ENCODE results near the gene MDGA2. TPM values are rescaled to one million over a fixed set of nuclear protein-coding genes. Genes with fewer than 3 reads are reported as not detected.

The MDGA2 gene
- total RNA-seq, 2 donors from 2014 or later: not detected

DNA sequence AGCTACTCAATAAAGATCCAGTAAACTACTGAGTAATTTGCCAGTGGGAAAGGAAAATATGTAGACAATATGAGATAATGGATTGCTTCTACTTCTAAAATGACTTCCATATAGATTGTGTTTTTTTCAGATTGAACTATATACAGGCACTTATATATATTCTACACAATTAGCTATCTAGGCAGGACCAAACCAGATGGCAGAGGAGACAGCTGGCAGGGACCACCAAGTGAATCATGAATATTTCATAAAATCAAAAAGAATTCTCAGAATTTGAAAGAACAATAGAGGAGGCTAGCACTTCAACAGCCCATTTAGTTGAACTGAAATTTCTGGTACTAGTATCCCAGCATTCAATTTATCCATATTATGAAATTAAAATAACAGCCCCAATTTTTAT lies 685.8 kb downstream of the MDGA2 start:
- TF ChIP-seq, protein P1, sequence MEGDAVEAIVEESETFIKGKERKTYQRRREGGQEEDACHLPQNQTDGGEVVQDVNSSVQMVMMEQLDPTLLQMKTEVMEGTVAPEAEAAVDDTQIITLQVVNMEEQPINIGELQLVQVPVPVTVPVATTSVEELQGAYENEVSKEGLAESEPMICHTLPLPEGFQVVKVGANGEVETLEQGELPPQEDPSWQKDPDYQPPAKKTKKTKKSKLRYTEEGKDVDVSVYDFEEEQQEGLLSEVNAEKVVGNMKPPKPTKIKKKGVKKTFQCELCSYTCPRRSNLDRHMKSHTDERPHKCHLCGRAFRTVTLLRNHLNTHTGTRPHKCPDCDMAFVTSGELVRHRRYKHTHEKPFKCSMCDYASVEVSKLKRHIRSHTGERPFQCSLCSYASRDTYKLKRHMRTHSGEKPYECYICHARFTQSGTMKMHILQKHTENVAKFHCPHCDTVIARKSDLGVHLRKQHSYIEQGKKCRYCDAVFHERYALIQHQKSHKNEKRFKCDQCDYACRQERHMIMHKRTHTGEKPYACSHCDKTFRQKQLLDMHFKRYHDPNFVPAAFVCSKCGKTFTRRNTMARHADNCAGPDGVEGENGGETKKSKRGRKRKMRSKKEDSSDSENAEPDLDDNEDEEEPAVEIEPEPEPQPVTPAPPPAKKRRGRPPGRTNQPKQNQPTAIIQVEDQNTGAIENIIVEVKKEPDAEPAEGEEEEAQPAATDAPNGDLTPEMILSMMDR (IDR thresholded peaks at IDR 0.05): no peak
- no peaks in the 10 kb centered on the region for H3K9me3 ChIP-seq
- DNase-seq: no peak
- intact Hi-C loops (cut with DNase I): no loop called here
- H3K4me1 ChIP-seq: no peaks in the 10 kb centered on the region
- H3K27ac ChIP-seq: no peak overlapping the region
- H3K9ac ChIP-seq (ENCODE audit: low read depth in 2 of 2, low read length in 2 of 2): no peak overlapping the region
- no peak overlapping the region for H3K4me3 ChIP-seq
- no peaks in the 10 kb centered on the region for H3K36me3 ChIP-seq
- no peaks in the 10 kb centered on the region for H3K27me3 ChIP-seq

DNA sequence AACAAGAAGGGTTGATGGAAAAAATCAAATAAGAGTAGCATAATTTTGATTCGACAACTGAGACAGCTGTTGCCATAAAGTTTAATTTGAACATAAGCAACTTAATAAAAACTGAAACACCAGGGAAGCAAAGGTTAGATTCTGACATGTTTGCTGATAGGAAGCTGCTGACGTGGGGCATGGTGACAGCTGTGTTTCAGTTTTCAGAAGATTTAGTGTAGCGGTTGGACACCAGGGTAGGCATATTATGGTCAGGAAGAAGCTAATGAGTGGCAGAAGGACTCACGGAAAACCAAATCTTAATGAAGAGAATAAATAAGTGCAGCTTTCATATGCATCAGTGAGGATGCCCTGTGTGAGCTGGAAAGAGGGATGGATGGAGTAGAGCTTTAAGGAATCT lies 687.1 kb downstream of the MDGA2 start:
- DNase-seq: no peak
- H3K27me3 ChIP-seq: no peaks in the 10 kb centered on the region
- H3K36me3 ChIP-seq: no peaks in the 10 kb centered on the region
- H3K4me1 ChIP-seq: no peaks in the 10 kb centered on the region
- no peak overlapping the region for H3K9ac ChIP-seq (ENCODE audit: low read depth in 2 of 2, low read length in 2 of 2)
- H3K27ac ChIP-seq: no peak overlapping the region
- intact Hi-C loops (cut with DNase I): no loop called here
- H3K4me3 ChIP-seq: no peak overlapping the region
- TF ChIP-seq, protein P1 (IDR thresholded peaks at IDR 0.05): no peak
- H3K9me3 ChIP-seq: no peaks in the 10 kb centered on the region

DNA sequence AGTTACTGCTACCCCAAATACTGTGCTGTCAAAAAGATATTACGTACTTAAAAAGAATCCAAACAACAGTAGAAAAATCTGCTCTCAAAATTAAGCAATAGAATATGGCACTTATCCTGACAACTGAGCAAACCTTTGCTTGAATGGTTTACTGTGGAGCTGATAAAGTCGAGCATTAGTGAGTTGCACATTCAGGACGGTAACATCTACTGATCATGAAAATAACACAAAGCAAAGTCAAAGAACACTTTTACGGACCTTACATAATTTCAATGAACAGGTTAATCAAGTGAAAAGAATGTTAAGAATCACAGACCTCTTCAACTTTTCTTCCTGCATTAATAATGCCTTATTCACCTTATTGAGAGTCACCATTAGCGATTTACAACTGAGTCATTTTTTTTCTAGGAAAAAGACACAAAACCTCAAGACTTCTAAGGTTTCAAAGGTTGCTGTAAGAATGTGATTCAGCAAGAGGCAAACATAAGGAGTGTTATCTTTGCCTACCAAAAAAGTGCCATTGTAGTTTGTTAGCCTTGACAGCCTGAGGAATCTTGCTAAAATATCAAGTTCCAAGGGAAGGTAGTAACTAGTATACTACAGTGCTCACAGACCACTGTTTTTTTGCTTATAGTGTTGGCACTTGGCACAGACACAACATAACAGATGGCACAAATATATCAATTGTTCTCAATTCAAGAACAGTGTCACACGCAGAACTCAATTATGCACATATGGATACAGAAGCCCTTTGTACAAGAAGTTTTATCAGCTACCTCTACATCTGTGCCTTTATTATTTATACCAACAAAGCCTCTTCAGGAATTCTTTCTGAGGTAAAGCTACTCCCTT lies 689.6 kb downstream of the MDGA2 start:
- Histone ChIP-seq H3K27me3 (no peaks in the 10 kb centered on the region), H3K9me3 (no peaks in the 10 kb centered on the region), H3K36me3 (no peaks in the 10 kb centered on the region), H3K4me3 (no peak overlapping the region), H3K9ac (ENCODE audit: low read depth in 2 of 2, low read length in 2 of 2) (no peak overlapping the region), H3K27ac (no peak overlapping the region), H3K4me1 (no peaks in the 10 kb centered on the region)
- intact Hi-C loops (cut with DNase I): no loop called here
- no peak for DNase-seq
- TF ChIP-seq, protein P1 (IDR thresholded peaks at IDR 0.05): no peak

DNA sequence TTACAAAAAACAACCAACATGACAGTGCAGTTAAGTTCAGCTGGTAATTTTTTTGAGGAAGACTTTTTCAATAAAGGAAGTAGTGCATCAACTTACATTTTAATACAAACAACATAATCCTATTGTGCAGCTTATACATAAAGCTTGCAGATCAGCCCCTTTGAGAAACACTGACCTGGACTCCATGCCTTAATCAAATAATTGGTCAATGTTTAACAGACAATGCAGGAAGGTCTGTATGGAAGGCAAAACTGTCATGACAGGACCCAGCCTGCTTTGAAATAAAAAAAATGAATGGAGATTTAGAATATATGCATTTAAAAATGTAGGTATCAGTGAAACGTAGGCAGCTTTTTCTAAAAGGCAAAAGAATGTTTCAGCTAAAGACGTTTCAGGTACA lies 702.1 kb downstream of the MDGA2 start:
- no peaks in the 10 kb centered on the region for H3K4me1 ChIP-seq
- no peaks in the 10 kb centered on the region for H3K9me3 ChIP-seq
- no peaks in the 10 kb centered on the region for H3K27me3 ChIP-seq
- H3K4me3 ChIP-seq: no peak overlapping the region
- no peak overlapping the region for H3K9ac ChIP-seq (ENCODE audit: low read depth in 2 of 2, low read length in 2 of 2)
- intact Hi-C loops (cut with DNase I): no loop called here
- no peak for DNase-seq
- no peaks in the 10 kb centered on the region for H3K36me3 ChIP-seq
- TF ChIP-seq, protein P1 (IDR thresholded peaks at IDR 0.05): no peak
- H3K27ac ChIP-seq: no peak overlapping the region

DNA sequence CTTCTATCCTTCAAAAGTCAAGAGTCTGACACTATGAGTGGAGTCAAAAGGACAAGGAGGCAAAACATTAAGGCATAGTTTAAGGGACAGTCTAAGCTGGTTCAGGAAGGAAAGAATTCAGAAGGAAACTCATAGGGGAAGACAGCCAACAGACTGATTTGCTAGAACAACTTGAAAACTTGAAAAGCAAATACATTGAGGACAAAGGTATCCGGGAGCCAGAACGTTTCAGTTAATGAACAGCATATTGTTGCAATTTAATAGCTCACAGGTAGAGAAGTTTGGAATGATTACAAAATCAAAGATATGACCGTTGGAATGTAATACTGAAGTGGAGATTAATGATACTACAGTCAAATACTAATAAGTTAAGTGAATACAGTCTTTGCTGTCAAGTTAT lies 711.0 kb downstream of the MDGA2 start:
- no peak overlapping the region for H3K27ac ChIP-seq
- H3K36me3 ChIP-seq: no peaks in the 10 kb centered on the region
- TF ChIP-seq, protein P1 (IDR thresholded peaks at IDR 0.05): no peak
- no peak for DNase-seq
- H3K9me3 ChIP-seq: no peaks in the 10 kb centered on the region
- intact Hi-C loops (cut with DNase I): no loop called here
- no peak overlapping the region for H3K4me3 ChIP-seq
- no peaks in the 10 kb centered on the region for H3K4me1 ChIP-seq
- H3K27me3 ChIP-seq: no peaks in the 10 kb centered on the region
- H3K9ac ChIP-seq (ENCODE audit: low read depth in 2 of 2, low read length in 2 of 2): no peak overlapping the region
